ENCODE results near the gene UBB.

UBB gene

GRCh38 chr17:16380640-16381495 lies at the start of gene UBB:
Gene UBB (plus strand): TSS chr17:16381091. CDS start chr17:16381908, 817 bp downstream.
- DNase-seq (ENCODE audit: low read depth): peak; percentile 91

- no peak for DNase-seq (ENCODE audit: low read depth)
Observed at GRCh38 chr17:16338391-16338790, 42.5 kb upstream of the UBB start.

GRCh38 chr17:16339402-16339801 lies 41.5 kb upstream of the UBB start:
- no peak for DNase-seq (ENCODE audit: low read depth)

GRCh38 chr17:16339959-16340358 lies 40.9 kb upstream of the UBB start:
- DNase-seq (ENCODE audit: low read depth): no peak

- DNase-seq (ENCODE audit: low read depth): no peak
Observed at GRCh38 chr17:16342979-16343378, 37.9 kb upstream of the UBB start.

- no peak for DNase-seq (ENCODE audit: low read depth)
Observed at GRCh38 chr17:16343569-16343968, 37.3 kb upstream of the UBB start.

GRCh38 chr17:16345565-16345964 lies 35.3 kb upstream of the UBB start:
- DNase-seq (ENCODE audit: low read depth): no peak

GRCh38 chr17:16346721-16347271 lies 34.1 kb upstream of the UBB start:
- DNase-seq (ENCODE audit: low read depth): no peak

- no peak for DNase-seq (ENCODE audit: low read depth)
Observed at GRCh38 chr17:16348586-16348985, 32.3 kb upstream of the UBB start.

GRCh38 chr17:16349431-16349830 lies 31.5 kb upstream of the UBB start:
- DNase-seq (ENCODE audit: low read depth): no peak

GRCh38 chr17:16351831-16352230 lies 29.1 kb upstream of the UBB start:
- DNase-seq (ENCODE audit: low read depth): no peak

GRCh38 chr17:16352303-16352666 lies 28.6 kb upstream of the UBB start:
- DNase-seq (ENCODE audit: low read depth): peak; percentile 10

GRCh38 chr17:16352667-16353316 lies 28.1 kb upstream of the UBB start:
- DNase-seq (ENCODE audit: low read depth): peak; percentile 24

GRCh38 chr17:16353317-16354174 lies 27.3 kb upstream of the UBB start, which contains the start of gene CENPV:
Gene CENPV (minus strand): TSS chr17:16353469. CDS start chr17:16353436, 33 bp downstream.
- peak; percentile 55 for DNase-seq (ENCODE audit: low read depth)

- no peak for DNase-seq (ENCODE audit: low read depth)
Observed at GRCh38 chr17:16354585-16354984, 26.3 kb upstream of the UBB start.

- DNase-seq (ENCODE audit: low read depth): no peak
Observed at GRCh38 chr17:16358394-16358793, 22.5 kb upstream of the UBB start.

GRCh38 chr17:16361874-16362273 lies 19.0 kb upstream of the UBB start:
- DNase-seq (ENCODE audit: low read depth): no peak

- DNase-seq (ENCODE audit: low read depth): peak; percentile 72
Observed at GRCh38 chr17:16363749-16364536, 16.9 kb upstream of the UBB start.

- DNase-seq (ENCODE audit: low read depth): no peak
Observed at GRCh38 chr17:16364625-16365024, 16.3 kb upstream of the UBB start.

GRCh38 chr17:16371742-16372141 lies 9.1 kb upstream of the UBB start:
- DNase-seq (ENCODE audit: low read depth): no peak

All from activated T-cell treated with anti-CD3 and anti-CD28 coated beads for 24 hours (primary cell).